ENCODE data around the gene HSPG2. TPM values are rescaled to one million over a fixed set of nuclear protein-coding genes. Genes with fewer than 3 reads are reported as not detected.

HSPG2 gene
- total and polyA plus RNA-seq, 9 of the 15 experiments (the other 6 are each of a cell fraction or from before 2014, with no cell fraction given): 0.14 to 160 (median 15.7) TPM

DNA sequence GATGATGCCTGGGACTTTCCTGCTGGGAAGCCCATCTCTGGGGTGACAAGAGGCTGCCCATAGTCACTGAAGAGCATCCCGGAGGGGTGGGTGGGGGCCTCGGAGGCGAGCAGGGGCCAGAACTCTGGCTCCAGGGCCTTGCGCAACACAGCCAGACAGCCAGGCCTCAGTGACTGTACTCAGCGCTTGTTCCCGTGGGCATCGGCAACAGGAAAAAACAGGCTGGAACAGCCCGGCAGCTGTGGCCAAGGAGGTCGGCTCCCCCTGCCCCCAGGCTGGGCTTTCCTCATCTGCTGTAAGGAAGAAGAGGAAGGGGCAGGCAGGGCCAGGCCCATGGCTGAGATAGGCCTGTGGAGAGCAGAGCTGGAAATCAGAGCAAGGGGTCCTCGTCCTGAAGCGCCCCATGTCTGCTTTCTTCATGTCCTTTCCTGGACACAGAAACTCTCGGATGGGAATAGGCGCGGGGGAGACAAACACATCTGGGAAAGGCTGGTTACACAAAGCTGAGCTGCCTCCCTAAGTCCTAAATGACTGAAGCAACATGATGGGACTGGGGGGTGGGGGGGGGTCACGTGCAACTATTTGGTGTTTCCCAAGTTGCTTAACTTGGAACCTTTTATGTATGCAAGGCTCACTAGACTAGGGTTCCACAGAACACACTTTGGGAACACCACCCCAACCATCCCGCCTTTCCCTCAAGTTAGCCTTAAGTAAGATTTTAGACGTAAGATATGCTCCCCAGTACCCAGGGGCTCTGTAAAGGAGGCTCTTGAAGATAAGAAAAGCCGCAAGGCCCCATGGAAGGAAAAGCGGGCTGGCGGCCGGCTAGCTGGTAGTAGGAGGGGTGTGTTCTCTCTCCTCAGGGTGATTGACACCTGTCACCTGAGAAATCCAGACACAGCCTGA is 30.7 kb downstream of the HSPG2 start:
- Histone ChIP-seq H4K20me1 (replicated peaks; ENCODE audit: control insufficient read depth, insufficient read depth, low read length) (no peaks in the 10 kb centered on the region), H3K27ac (ENCODE audit: extremely low read depth, low read depth, low read length) (peak overlapping the region; percentile 93), H3K36me3 (ENCODE audit: control insufficient read depth, insufficient read depth, low read length) (peaks cover 40% of the 10 kb centered on the region), H3K9me3 (replicated peaks; ENCODE audit: control insufficient read depth, insufficient read depth, low read depth, low read length) (no peaks in the 10 kb centered on the region), H3K9me1 (ENCODE audit: control insufficient read depth, insufficient read depth, low read length) (no peaks in the 10 kb centered on the region), H3K4me3 (peak overlapping the region; percentile 41), H2AFZ (ENCODE audit: low read depth, low read length) (peak overlapping the region; percentile 46), H3K79me2 (ENCODE audit: control insufficient read depth, insufficient read depth, low read length) (peaks cover 86% of the 10 kb centered on the region), H3K27me3 (ENCODE audit: control insufficient read depth in 2 of 2, insufficient read depth in 2 of 2, low read length in 2 of 2) (no peaks in the 10 kb centered on the region), H3K9ac (ENCODE audit: insufficient read depth in 1 of 2, low read depth in 2 of 2, low read length in 2 of 2) (peak overlapping the region; percentile 64 to 81), H3K4me2 (ENCODE audit: insufficient read depth, low read length) (peak overlapping the region; percentile 82), H3K4me1 (replicated peaks in 1 of 2; ENCODE audit: control insufficient read depth in 2 of 2, insufficient read depth in 2 of 2, low read length in 2 of 2) (peaks cover 78 to 86% of the 10 kb centered on the region in 2 experiments)
- DNase-seq (ENCODE audit: extremely low read depth in 1 of 4, low spot score in 3 of 4): peak; percentile 85 to 97 (median 90)
- intact Hi-C loops (cut with micrococcal nuclease): loop anchor here (2.0 to 10.0 kb wide), 4 partner anchors 30 to 124 kb away; partner anchors contain the start of genes HSPG2 and USP48
- FAIRE-seq: peak; percentile 91
- peak; percentile 74 for ATAC-seq
- in situ Hi-C loops (cut with MboI): no loop called here
- no TSS peak for BruUV-seq (replicated peaks)
- 25% methylated on average over 21 of the region's 21 CpGs for WGBS (ENCODE audit: insufficient coverage, low coverage, missing lambda C conversion rate)
- CTCF ChIA-PET (ENCODE audit: low intra/inter-chr PET ratio): no interaction called here
- POLR2A ChIA-PET: interaction anchor here (0.6 to 1.5 kb wide), 11 partner anchors 11 to 40 kb away, joined by 3 to 5 read pairs (median 4); no protein-coding TSS in a partner anchor
- TF ChIP-seq EGR1 (conservative IDR thresholded peaks at IDR 0.05) (peak; percentile 42; the same call in 1 of the 2 replicates), ZNF764 (CRISPR knock-in tag; IDR thresholded peaks at IDR 0.05; ENCODE audit: low read depth) (no peak), HCFC1 (IDR thresholded peaks at IDR 0.05; ENCODE audit: low read depth, low read length) (no peak), DDX20 (tag; IDR thresholded peaks at IDR 0.05; ENCODE audit: low read depth) (peak; percentile 72; the same call in 1 of the 2 replicates), ZNF143 (CRISPR knock-in tag; IDR thresholded peaks at IDR 0.05) (0 out of 2 replicates have a peak, but pooled peaks have one; percentile 0), CREB1 (IDR thresholded peaks at IDR 0.05) (no peak), CREB1 (CRISPR knock-in tag; IDR thresholded peaks at IDR 0.05) (no peak), KAT8 (IDR thresholded peaks at IDR 0.05; ENCODE audit: low read depth) (no peak), ZNF212 (CRISPR knock-in tag; IDR thresholded peaks at IDR 0.05) (no peak), MEIS2 (IDR thresholded peaks at IDR 0.05; ENCODE audit: partially characterized antibody) (peak; percentile 100), ZNF311 (CRISPR knock-in tag; IDR thresholded peaks at IDR 0.05) (0 out of 2 replicates have a peak, but pooled peaks have one; percentile 45), PCBP2 (IDR thresholded peaks at IDR 0.05; ENCODE audit: low read depth, low read length, poor library complexity, severe bottlenecking) (no peak), JUND (IDR thresholded peaks at IDR 0.05; ENCODE audit: borderline replicate concordance, low read depth, low read length) (0 out of 2 replicates have a peak, but pooled peaks have one; percentile 50), JUND (tag; IDR thresholded peaks at IDR 0.05; ENCODE audit: borderline replicate concordance, low read depth, low read length) (peak; percentile 38; the same call in 1 of the 3 replicates), ZEB2 (IDR thresholded peaks at IDR 0.05) (no peak; the same call in 1 of the 2 replicates), CC2D1A (IDR thresholded peaks at IDR 0.05) (0 out of 2 replicates have a peak, but pooled peaks have one; percentile 27), ILF3 (IDR thresholded peaks at IDR 0.05; ENCODE audit: borderline replicate concordance) (no peak), NR2C1 (IDR thresholded peaks at IDR 0.05) (no peak), NR2C1 (tag; IDR thresholded peaks at IDR 0.05) (peak; percentile 61), L3MBTL2 (IDR thresholded peaks at IDR 0.05) (peak; percentile 84), U2AF2 (optimal IDR thresholded peaks at IDR 0.05; ENCODE audit: low read depth, low read length) (no peak), TRIM28 (IDR thresholded peaks at IDR 0.05) (no peak), SMARCA4 (IDR thresholded peaks at IDR 0.05) (peak; percentile 92)
